GM23338 (cell line): Measurements from ENCODE around the gene SEMA5A.

Source experiments
- CREB1 ChIP-seq: fragments of 250-450 bp; sonication (Bioruptor Pico); IDR thresholded peaks from 2 replicates; pipeline ENCODE4 v1.5.0; 2020; ENCODE audit warnings: low read depth, mild to moderate bottlenecking, moderate library complexity
- CTCF ChIP-seq, 2 experiments: fragments of 200-600 bp in 1 of 2; sonication (generic) in 1 of 2; conservative IDR thresholded peaks; 2 replicates each; pipeline versions ENCODE4 v1.5.1 to v1.6.1; 2016 to 2017; ENCODE audit warnings: antibody characterized with exemption in 2 of 2, low read depth in 2 of 2, mild to moderate bottlenecking in 2 of 2, moderate library complexity in 1 of 2
- EZH2 ChIP-seq: fragments of 200-600 bp; sonication (generic); IDR thresholded peaks from one replicate; pipeline ENCODE4 v1.8.0; 2017; ENCODE audit warnings: antibody characterized with exemption, mild to moderate bottlenecking, low read depth; ENCODE audit not compliant: unreplicated experiment
- EZH2phosphoT487 ChIP-seq: fragments of 200-600 bp; sonication (generic); IDR thresholded peaks from one replicate; pipeline ENCODE4 v1.8.1; 2018; ENCODE audit warnings: antibody characterized with exemption; ENCODE audit not compliant: unreplicated experiment
- POLR2AphosphoS5 ChIP-seq: IDR thresholded peaks from 2 replicates; pipeline ENCODE4 v1.6.1; 2016; ENCODE audit warnings: antibody characterized with exemption, low read depth

GRCh38 chr5:9507974-9508373 lies 37.9 kb downstream of the SEMA5A start:
- TF ChIP-seq POLR2AphosphoS5 (no peak), CTCF (conservative IDR thresholded peaks at IDR 0.05; ENCODE audit: low read depth in 2 of 2) (no peak), EZH2 (no peak), EZH2phosphoT487 (no peak), CREB1 (no peak)
